SKM-1 (cell line): ENCODE measurements around the gene RSPH1.

Experiments used
- DNase-seq: peaks from one replicate; lab custom pipeline; 2025; ENCODE audit not compliant: unreplicated experiment; lab: John Stamatoyannopoulos, UW

The RSPH1 gene

DNA sequence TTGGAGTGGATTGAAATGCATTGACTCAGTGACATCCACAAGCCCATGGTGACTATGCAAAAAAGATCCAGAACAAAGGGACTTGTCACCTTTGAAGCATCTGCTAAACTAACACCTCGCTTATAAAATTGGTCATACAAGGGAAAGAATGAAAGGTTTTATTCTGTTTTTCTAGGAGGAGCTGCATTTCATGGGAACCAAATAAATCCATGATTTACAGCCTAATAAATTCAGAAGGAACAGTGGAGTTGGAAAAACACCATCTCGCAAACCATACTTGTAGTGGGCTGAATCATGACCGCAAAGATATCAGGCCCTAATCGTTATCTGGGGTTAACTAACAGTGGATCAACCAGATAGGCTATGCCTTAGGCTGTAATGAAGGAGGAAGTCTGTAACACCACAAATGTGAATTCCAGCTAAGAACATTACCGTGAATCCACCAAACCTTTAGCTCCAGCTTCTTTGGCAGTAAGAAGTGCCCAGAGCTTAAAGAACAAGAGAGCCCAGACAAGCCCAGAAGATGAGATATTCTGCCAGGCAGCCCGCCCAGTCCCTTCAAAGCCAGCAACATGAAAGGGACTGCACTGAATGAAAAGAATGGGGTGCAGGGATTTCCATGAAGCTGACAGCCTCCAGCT lies 27.4 kb downstream of the RSPH1 start:
- no peak for DNase-seq

DNA sequence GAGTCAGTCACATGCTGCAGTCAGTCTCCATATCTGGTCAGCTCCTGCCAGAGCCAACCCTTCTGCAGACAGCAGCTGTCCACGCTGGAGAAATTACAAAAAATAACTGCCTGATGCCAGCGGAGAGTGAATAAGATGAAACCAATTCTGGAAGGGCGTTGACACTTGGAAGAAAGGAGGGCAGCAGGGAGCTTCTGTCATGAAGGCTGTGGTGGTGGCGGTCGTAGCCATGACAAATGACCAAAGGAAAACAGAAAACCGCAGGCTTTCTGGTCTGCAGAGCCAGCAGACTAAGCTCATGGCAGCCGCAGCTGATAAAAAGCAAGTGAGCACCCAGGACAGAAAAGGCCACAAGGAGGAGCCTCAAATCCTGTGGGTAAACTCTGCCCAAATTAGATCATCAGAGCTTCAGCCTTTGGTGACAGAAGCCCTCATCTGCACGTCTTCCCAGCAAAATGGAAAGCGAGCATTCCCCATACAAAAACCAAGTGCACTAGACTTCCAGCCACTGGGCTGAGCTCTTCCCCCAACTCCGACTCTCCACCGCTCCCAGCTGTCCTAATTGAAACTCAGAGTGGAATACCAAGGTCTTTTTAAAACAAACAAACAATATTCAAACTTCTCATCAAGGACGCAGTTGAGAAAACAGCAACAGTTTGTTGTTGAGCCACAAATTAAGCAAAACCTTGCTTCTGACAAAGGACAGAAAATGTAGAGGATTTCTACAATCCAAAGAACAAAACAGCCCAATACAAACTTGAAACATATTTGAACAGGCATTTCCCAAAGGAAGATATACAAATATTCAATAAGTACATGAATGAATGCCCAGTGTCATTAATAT lies 28.7 kb downstream of the RSPH1 start:
- no peak for DNase-seq

DNA sequence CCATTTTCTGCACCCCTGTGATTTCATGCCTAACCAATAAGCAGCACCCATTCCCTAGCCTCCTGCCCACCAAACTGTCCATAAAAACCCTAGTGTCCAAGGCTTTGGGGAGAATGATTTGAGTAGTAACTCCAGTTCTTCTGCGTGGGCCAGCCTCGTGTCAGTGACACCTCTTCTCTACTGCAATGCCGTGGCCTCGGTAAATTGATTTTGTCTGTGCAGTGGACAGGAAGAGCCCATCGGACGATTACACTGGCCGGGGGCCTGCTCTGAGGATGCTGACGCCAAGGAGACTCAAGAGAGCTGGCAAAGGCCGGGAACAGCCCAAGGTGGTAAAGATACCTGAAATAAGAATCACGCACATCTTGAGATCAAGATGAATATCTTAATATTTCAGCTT lies 29.3 kb downstream of the RSPH1 start:
- DNase-seq, result no peak

DNA sequence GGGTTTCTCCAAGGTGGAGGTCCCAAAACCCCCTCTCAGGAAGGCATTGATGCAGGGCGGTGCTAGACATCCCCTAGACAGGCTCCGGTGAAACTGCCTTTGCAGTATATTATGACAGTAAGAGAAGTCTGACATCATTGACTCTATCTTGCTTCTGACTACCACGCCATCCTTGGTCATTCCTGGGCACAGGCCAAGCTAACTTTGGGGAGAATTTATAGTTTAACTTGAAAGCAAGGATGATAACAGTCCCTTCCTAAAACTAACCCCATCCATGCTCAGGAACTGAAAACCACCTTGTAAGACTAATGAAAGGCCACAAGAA lies 30.3 kb downstream of the RSPH1 start:
- no peak for DNase-seq

DNA sequence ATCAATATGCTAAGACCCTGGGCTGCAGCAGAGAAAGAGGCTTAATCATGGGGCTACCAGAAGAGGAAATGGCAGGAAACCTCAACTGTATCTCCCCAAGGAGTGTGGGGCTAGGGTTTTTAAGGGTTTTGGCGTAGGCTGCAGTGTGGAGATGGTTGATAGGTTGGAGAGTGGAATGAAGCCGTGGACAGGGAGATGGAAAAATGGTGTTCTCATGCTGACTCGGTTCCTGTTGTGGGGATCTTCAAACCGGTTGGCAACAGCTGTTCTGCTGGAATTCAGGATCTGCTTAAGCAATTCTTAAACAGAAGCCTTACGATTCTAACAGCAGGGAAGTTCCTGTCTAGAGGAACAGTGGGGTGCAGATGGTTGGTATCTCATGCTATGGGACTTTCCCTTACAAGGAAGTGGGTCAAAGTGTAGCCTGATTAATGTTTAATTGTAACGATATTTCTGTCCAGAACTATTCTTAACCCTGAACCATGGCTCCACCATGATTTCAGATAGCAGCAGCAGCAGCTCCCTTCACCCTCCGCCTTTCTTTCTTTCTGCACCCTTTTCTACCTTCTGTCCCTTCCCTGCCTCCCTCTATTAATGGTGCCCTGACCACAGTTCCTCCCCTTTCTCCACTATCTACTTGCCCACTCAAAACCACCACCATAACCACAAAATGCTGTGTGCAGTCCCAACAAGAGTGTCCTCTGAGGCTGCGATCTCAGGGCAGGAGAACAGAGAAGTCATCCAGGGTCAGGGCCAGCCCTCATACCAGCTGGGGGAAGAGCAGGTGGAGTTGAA lies 30.8 kb downstream of the RSPH1 start:
- DNase-seq, result no peak

DNA sequence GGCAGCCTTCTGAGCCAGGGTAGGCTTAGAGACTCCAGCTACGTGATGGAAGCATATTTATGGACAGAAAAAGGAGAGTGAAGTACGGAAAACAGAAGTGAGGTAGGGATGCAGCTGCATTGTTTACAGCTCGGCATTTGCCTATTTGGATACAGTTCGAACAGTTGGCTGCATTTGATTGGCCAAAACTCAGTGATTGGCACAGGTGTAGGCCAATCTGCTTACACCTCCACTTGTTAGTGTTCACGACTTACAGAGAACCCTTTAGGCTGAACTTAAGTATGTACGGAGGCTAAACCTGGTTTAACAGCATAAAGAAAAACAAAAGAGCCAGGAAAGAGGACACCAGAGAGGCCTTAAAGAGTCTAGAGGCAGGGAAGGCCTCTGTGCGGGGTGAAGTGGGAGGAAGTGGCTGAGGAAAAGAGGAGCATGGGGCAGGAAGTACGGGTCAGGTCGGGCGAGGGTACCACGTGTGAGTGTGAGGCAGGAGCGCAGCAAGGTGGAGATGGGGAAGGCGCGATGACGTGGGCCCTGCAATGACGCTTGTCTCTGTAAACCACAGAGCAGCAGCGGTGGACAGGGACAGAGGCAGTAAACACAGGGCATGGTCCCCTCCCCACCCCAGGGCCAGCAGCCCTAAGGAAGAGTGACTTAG lies 32.0 kb downstream of the RSPH1 start:
- no peak for DNase-seq

DNA sequence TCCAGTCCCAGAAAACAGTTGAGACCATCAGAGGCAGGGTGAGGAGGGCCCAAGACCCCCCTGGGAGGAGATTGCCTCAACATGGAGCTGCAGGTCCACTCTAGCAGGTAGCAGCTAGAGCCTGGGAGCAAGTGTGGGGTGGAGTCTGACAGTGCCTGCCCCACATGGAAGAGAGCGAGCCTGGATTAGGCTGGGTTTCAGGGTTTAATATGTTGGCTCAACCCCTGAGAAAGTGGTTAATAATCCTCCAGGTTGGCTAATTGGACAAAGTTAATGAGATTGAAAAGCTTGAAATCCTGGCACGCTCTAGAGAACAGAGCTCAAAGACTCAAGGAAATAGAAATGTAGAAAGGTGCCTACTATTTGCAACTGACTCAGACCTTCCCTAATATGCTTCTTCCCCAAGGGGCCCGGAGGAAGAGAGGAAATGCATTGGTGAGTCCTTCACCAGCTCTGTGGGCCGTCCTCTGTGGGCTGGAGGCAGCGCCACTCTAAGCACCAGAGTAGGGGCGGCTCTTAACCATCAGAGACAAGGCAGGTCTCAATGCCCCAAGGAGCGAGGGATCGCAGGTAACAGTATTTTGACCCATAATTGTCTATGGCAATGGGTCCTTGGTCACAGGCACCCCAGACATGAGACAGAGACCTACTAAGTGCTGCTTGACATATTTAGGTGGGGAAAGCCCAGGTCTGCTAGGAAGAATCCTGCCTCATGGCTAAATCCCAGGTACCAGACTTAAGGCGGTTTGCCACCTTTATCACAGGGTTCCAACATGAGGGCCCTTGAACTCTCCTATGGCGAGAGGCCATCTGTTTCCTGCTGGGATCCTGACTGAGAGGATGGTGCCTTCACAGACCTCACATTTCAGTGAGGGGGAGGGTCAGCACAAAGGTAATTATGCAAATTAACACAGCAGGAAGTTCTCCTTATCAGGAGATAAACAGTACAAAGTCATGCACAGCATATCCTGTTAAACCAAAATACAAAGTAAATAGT lies 33.8 kb downstream of the RSPH1 start:
- no peak for DNase-seq

DNA sequence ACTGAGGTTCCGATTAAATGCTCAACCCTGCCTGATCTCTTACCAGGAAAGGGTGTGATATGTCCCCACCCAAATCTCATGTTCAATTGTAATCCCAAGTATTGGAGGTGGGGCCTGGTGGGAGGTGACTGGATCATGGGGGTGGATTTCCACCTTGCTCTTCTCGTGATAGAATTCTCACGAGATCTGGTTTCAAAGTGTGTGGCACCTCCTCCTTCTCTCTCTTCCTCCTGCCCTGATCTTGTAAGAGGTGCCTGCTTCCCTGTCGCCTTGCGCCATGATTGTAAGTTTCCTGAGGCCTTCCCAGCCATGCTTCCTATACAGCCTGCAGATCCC lies 34.9 kb downstream of the RSPH1 start:
- DNase-seq, result no peak

DNA sequence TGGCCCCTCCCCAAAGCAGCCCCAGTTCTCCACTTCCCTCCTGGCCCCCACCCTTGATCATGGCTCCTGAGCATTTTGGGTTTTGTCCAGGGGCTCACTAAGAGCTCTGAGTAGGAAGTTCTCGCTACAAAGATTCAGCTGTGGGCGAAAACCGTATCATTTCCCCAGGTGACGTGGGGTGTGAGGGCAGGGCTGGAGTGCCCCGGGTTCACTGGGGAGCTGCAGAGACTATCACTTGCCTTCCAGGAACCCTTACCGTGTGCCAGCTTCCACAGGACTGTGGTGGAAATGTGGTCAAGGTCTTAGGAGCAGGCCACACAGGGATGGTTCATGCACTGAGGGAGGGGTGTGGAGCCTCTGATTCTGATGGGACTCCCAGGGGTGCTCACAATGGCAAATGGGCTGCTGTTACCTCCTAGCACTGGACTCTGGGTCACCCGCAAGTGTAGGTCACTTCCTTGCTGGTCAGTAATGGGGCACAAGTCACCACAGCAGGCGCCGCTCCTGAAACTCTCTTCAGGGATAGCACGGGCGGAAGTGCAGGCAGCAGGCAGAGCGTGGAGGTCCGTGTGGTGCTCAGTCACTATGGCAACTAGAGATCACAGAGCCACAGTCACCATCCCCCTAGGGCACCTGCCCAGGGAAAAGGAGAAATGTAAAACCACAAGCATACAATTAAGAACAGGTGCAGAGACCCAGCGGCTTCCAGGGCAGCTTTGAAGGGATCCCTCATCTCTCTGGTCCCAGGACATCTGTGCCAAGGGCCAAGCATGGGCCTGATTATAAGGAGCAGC lies 35.4 kb downstream of the RSPH1 start:
- no peak for DNase-seq

DNA sequence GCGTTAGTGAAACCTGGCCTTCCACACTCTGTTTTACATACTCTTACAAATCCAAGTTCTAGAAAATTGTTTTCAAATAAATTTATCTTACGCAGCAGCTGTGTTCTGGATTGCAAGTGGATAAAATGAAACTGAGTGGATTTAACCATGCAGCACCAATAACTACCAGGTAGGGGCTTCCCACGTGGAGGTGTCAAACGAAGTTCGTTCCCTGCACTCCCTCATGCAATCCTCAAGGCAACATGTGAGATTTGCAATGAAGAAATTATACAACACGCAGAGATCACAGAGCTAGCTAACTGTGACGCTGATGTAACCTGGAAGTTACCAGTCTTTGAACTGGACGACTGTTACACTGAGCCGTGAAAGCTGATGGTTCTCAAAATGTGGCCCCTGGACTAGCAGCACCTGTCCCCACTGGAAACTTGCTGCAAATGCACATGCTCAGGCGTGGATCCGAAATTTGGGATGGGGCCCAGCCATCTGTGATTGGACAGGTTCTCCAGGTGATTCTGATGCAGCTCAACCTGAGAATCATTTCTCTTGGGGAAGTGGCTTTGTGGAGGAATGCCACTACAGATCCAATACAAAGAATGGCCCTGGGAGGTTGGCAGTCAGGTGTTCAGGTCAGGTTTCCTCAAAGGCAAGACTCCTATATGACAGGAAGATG lies 36.3 kb downstream of the RSPH1 start:
- DNase-seq, result no peak

DNA sequence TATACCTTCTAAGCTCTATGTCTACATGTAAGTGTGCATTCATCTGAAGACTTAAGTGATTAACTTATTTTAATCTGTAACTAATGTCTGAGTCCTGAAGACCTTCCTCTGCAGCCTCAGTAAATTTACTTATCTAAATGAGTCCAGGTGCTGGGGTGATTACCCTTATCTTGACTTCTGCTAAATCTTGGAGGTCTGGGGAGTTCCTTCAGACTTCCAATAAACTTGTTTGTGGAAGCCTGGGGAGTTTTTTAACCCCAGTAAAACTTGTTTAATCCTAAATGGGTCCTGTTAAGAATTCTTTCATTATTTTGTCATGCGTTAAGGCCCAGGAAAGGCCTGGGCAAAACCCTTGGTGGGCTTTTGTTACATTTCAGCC lies 37.0 kb downstream of the RSPH1 start:
- DNase-seq, result no peak

DNA sequence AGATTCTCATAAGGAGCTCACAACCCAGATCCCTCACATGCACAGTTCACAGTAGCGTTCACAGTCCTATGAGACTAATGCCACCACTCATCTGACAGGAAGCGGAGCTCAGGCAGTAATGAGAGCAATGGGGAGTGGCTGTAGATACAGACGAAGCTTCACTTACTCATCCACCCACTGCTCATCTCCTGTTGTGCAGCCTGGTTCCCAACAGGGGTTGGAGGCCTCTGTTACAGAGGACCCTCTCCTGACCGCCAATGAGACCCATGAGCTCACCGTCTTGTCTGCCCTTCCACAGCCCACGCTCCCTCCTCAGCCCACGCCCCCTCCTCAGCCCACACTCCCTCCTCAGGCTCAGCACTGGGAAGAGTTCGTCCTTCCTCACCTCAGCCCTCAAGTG lies 39.6 kb downstream of the RSPH1 start:
- DNase-seq, result no peak

DNA sequence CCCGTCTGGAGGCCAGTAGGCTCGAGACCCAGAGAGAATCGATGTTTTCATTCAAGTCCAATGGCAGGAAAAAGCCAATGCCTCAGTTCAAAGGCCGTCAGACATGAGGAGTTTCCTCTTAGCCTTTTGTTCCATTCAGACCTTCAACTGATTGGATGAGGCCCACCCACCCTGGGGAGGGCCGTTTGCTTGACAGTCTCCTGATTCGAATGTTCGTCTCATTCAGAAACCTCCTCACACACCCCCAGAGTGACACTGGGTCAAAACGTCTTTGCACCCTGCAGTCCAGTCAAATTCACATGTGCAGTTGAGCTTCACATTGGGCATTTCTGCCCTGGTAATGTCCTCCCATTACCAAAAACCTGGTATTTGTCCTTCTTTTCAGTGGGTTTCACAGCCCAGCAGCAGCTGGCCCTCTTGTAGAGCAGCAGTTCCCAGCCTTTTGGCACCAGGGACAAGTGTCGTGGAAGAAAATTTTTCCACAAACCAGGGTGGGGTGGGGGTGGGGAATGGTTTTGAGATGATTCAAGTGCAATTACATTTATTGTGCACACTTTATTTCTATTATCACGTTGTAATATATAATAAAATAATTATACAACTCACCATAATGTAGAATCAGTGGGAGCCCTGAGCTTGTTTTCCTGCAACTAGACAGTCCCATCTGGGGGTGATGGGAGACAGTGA lies 40.1 kb downstream of the RSPH1 start:
- no peak for DNase-seq

DNA sequence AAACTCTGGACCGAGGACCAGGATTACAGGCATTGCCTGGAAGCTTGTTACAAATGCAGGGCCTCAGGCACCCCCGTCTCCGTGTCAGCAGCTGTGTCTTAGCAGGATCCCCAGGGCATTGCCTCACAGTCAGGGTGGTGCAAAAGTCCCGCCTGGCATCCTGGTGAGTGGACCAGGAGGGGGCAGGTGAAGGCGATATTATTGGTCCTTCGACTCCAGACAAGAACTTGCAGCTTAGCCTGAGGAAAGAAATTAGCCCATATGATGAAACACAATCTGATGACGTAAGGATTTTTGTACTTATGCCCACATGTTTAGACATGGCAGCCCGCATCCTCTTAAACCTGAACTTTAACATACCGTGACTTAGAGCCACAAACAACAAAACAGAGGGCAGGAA lies 40.8 kb downstream of the RSPH1 start:
- no peak for DNase-seq

DNA sequence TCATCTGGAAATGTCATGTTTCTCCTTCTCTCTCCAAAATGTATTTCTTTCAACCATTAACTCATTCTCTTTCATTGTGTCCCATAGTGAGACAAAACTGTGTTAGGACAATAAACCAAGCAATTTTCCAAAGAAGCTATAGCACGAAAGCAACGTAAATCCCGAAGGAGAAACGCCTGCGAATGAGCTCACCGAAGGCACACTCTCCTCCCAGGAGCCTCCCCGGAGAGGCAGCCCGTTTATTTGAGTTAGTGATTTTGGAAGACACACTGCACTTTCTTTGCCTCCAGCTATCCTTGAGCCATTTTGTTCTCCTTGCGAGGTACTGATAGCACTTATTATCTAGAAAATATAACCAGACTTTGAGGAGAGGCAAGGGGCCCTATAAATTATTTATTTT lies 41.2 kb downstream of the RSPH1 start:
- no peak for DNase-seq

DNA sequence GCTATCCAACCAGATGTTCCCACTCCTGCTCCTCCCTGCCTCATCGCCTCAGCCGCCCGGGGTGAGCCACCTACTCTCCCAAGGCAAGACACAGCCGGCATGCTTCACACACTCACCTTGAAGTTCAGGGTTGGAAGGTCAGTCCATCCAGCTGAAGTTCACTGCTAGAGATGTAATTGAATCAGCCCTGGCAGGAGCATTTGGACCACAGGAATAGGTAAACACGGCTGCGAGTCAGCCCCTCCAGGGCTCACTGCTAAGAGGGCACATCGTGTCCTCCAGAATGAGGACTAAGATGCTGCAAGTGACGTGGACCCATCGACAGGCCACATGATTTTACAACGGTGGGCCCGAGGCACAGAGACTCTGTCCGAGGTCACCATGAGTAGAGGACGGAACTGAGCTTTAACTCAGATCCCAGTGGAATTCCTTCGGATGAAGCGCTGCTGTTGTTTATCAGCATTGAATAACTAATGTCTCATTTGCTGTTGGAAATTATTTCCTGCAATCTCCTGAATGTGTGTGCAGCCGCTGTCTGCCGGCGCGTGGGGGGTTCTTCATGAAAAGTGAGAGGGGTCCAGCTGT lies 41.9 kb downstream of the RSPH1 start:
- DNase-seq, result no peak

DNA sequence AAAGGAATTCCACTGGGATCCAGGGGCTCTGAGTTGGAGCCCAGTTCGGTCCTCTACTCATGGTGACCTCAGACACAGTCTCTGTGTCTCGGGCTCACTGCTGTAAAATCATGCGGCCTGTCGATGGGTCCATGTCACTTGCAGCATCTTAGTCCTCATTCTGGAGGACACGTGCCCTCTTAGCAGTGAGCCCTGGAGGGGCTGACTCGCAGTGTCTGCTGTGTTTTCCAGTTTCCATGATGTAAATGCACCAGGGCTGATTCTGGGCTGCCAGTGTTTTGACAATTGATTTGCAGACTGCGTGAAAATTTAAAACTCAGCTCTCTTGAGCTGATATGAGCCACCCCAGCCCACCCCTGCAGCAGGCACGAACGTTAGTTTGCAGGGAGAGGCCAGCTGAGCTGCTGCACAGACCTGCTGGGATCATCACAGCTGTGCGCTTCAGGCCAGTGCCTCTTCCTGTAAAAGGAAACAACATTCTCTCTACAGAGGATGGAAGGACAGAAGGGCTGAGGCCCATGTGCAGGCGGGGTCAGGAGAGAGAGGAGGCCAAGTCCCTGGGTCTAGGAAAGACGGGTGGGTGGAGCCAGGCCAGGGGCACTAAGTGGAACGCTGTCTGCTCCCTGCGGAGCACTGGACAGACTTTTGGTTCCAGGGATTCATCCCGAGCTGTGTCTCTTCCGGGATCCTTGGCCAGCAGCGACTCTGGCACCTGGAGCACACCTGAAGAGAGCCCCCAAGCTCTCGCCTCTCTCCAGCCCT lies 42.6 kb downstream of the RSPH1 start:
- no peak for DNase-seq
